Chondrocyte (in vitro differentiated cells): ENCODE data around the gene RNF10. TPM values are rescaled to one million over a fixed set of nuclear protein-coding genes. Genes with fewer than 3 reads are reported as not detected.

Experiments
- DNase-seq: peaks from one replicate; pipeline ENCODE4 v3.0.0; 2021; ENCODE audit warnings: mixed read lengths, low spot score
- H3K27ac Mint-ChIP-seq: one replicate; pipeline ENCODE4 v1.8.0; 2021; ENCODE audit warnings: mild to moderate bottlenecking, moderate library complexity, mixed read lengths; ENCODE audit not compliant: unreplicated experiment
- H3K27me3 Mint-ChIP-seq: 2 replicates; pipeline ENCODE4 v1.8.0; 2021; ENCODE audit warnings: low read depth, mixed read lengths
- H3K36me3 Mint-ChIP-seq: 2 replicates; pipeline ENCODE4 v1.8.0; 2021; ENCODE audit warnings: low read depth, mixed read lengths
- H3K4me1 Mint-ChIP-seq: 2 replicates; pipeline ENCODE4 v1.8.0; 2021; ENCODE audit warnings: low read depth, mild to moderate bottlenecking, mixed read lengths
- H3K4me3 Mint-ChIP-seq: one replicate; pipeline ENCODE4 v1.8.0; 2021; ENCODE audit warnings: mild to moderate bottlenecking, moderate library complexity, mixed read lengths; ENCODE audit not compliant: unreplicated experiment
- H3K9me3 Mint-ChIP-seq: 2 replicates; pipeline ENCODE4 v1.8.0; 2021; ENCODE audit warnings: low read depth, mixed read lengths
- total RNA-seq: library from RNA; stranded (reverse); gene quantifications from 3 replicates; pipeline ENCODE4 v1.2.1, GENCODE V29; 2021
- TF ChIP-seq, protein P1 (sequence below): fragments of 200-600 bp; sonication (generic); IDR thresholded peaks from 2 replicates; pipeline ENCODE4 v1.5.0; 2021; ENCODE audit warnings: antibody characterized with exemption, mild to moderate bottlenecking, moderate library complexity

Gene RNF10
- total RNA-seq, 1 donor from 2014 or later: 136 TPM

- H3K27ac Mint-ChIP-seq: no peak overlapping the region
- DNase-seq: no peak
- no peaks in the 10 kb centered on the region for H3K4me1 Mint-ChIP-seq
- H3K27me3 Mint-ChIP-seq: no peaks in the 10 kb centered on the region
- H3K4me3 Mint-ChIP-seq: no peak overlapping the region
- TF ChIP-seq, protein P1, sequence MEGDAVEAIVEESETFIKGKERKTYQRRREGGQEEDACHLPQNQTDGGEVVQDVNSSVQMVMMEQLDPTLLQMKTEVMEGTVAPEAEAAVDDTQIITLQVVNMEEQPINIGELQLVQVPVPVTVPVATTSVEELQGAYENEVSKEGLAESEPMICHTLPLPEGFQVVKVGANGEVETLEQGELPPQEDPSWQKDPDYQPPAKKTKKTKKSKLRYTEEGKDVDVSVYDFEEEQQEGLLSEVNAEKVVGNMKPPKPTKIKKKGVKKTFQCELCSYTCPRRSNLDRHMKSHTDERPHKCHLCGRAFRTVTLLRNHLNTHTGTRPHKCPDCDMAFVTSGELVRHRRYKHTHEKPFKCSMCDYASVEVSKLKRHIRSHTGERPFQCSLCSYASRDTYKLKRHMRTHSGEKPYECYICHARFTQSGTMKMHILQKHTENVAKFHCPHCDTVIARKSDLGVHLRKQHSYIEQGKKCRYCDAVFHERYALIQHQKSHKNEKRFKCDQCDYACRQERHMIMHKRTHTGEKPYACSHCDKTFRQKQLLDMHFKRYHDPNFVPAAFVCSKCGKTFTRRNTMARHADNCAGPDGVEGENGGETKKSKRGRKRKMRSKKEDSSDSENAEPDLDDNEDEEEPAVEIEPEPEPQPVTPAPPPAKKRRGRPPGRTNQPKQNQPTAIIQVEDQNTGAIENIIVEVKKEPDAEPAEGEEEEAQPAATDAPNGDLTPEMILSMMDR: no peak
- no peaks in the 10 kb centered on the region for H3K36me3 Mint-ChIP-seq
- no peaks in the 10 kb centered on the region for H3K9me3 Mint-ChIP-seq
Observed at GRCh38 chr12:120592121-120593049, 58.2 kb downstream of the RNF10 start.

GRCh38 chr12:120596901-120597300 lies 62.7 kb downstream of the RNF10 start:
- DNase-seq: no peak
- TF ChIP-seq, protein P1: no peak
- peaks cover 7% of the 10 kb centered on the region for H3K4me1 Mint-ChIP-seq
- H3K27me3 Mint-ChIP-seq: no peaks in the 10 kb centered on the region
- no peaks in the 10 kb centered on the region for H3K9me3 Mint-ChIP-seq
- H3K4me3 Mint-ChIP-seq: no peak overlapping the region
- H3K27ac Mint-ChIP-seq: no peak overlapping the region
- H3K36me3 Mint-ChIP-seq: no peaks in the 10 kb centered on the region

DNA sequence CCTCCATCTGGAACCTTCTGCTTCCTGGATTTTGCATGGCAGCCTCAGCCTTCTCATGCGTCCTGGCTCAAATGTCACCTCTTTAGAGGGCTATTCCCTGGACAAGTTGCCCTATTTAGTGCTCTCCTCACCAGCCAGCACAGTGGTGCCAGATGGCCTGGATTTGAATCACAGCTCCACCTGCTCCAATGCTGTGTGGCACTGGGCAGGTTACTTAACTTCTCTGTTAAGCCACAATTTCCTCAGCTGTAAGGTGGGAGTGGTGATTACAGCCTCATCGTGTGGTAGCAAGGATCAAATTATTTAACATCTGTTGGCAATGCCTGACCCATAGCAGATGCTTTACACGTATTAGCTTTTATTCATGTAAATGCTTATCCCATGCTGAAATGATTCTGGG lies 63.7 kb downstream of the RNF10 start:
- H3K36me3 Mint-ChIP-seq: no peaks in the 10 kb centered on the region
- H3K27ac Mint-ChIP-seq: no peak overlapping the region
- H3K27me3 Mint-ChIP-seq: no peaks in the 10 kb centered on the region
- no peak for DNase-seq
- TF ChIP-seq, protein P1: no peak
- H3K4me3 Mint-ChIP-seq: no peak overlapping the region
- peaks cover 7% of the 10 kb centered on the region for H3K4me1 Mint-ChIP-seq
- no peaks in the 10 kb centered on the region for H3K9me3 Mint-ChIP-seq

GRCh38 chr12:120598674-120599463 lies 64.7 kb downstream of the RNF10 start:
- Mint-ChIP-seq H3K9me3 (no peaks in the 10 kb centered on the region), H3K36me3 (no peaks in the 10 kb centered on the region), H3K4me3 (no peak overlapping the region), H3K4me1 (peaks cover 7% of the 10 kb centered on the region), H3K27me3 (no peaks in the 10 kb centered on the region), H3K27ac (no peak overlapping the region)
- DNase-seq: no peak
- TF ChIP-seq, protein P1: no peak
